Effector memory CD4-positive, alpha-beta T cell (primary cell): ENCODE data around the gene POLA2.
"Not testable (repeated sequence)": the region's sequence is repeated elsewhere in the genome, so short reads cannot be mapped to it uniquely, and the experiment has no call there.

Experiments used
- DNase-seq, 3 donors: peaks; one replicate each; pipeline ENCODE4 v3.0.0-alpha.2; 2020
- H3K27ac ChIP-seq: 2 replicates; pipeline ENCODE4 v1.7.0; 2013; ENCODE audit warnings: mild to moderate bottlenecking, low read length, moderate library complexity; ENCODE audit not compliant: insufficient read depth, poor library complexity, severe bottlenecking
- H3K27me3 ChIP-seq: replicated peaks from 2 replicates; pipeline ENCODE4 v1.7.0; 2013; ENCODE audit warnings: mild to moderate bottlenecking, low read length; ENCODE audit not compliant: insufficient read depth, control insufficient read depth, poor library complexity, severe bottlenecking
- H3K36me3 ChIP-seq: 2 replicates; pipeline ENCODE4 v1.7.0; 2013; ENCODE audit warnings: mild to moderate bottlenecking, low read length, moderate library complexity; ENCODE audit not compliant: control insufficient read depth, insufficient read depth
- H3K4me1 ChIP-seq: 2 replicates; pipeline ENCODE4 v1.7.0; 2013; ENCODE audit warnings: low read length, mild to moderate bottlenecking; ENCODE audit not compliant: control insufficient read depth, insufficient read depth, poor library complexity, severe bottlenecking
- H3K4me3 ChIP-seq: 2 replicates; pipeline ENCODE4 v1.7.0; 2013; ENCODE audit warnings: low read length, low read depth, mild to moderate bottlenecking; ENCODE audit not compliant: insufficient read depth, poor library complexity, severe bottlenecking
- H3K9me3 ChIP-seq: 2 replicates; pipeline ENCODE4 v1.7.0; 2013; ENCODE audit warnings: mild to moderate bottlenecking, low read length, moderate library complexity; ENCODE audit not compliant: control insufficient read depth

Gene POLA2

DNA sequence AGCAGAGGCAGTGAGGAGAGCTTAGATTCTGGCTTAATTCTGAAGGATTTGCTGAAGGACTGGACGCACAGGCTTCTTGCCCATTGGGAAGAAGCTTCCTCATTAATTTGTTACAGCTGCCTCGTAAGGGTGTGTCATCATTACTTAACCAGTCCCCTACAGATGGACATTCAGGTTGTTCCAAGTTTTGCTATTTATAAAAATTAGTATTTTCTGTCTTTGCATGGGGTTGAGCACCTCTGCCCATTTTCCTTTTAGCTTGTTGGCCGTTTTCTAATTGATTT is 41.9 kb upstream of the POLA2 start:
- DNase-seq = no peak
- H3K27me3 ChIP-seq = no peaks in the 10 kb centered on the region
- no peaks in the 10 kb centered on the region for H3K9me3 ChIP-seq
- no peak overlapping the region for H3K27ac ChIP-seq
- no peaks in the 10 kb centered on the region for H3K36me3 ChIP-seq
- H3K4me3 ChIP-seq = no peak overlapping the region
- H3K4me1 ChIP-seq = no peaks in the 10 kb centered on the region

DNA sequence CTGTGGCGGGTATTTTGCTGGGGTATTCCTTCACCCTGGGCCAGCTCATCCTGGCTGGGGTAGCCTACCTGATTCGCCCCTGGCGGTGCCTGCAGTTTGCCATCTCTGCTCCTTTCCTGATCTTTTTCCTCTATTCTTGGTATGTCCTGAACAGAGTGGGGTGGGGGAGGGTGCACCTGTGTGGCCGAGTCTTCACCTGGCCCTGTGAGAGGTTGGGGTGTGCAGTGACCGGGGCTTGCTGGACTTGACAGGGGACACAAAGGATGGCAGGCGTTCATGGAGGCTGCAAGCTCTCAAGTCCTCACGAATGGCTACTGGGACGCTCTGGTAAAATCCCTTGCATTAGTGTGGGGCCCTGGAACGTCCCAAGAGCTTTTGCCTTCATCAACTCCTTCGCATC is 40.7 kb upstream of the POLA2 start:
- H3K4me3 ChIP-seq = no peak overlapping the region
- no peak overlapping the region for H3K27ac ChIP-seq

DNA sequence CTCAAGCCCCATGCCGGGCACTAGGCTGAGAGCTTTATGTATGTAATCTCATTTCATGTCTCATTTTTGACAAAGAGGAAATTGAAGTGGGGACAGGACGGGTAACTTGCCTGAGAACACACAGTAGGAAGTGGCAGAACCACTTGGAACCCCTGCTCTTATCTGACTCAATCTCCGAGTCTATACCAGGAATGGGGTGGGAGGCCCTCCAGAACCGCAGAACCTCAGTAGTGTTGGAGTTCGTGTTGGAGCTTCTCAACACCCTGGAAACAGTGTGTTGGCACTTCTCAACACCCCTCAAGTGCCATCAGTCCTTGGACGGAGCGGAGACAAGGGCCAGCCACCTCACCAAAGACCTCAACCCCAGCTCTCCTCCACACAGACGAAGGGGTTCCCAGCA is 38.8 kb upstream of the POLA2 start:
- Histone ChIP-seq H3K4me1 (peaks cover 5% of the 10 kb centered on the region), H3K36me3 (no peaks in the 10 kb centered on the region), H3K4me3 (no peak overlapping the region), H3K9me3 (no peaks in the 10 kb centered on the region), H3K27ac (no peak overlapping the region), H3K27me3 (no peaks in the 10 kb centered on the region)
- DNase-seq = no peak

More for the DNA sequence above, 40.7 kb upstream of the POLA2 start:
- no peaks in the 10 kb centered on the region for H3K9me3 ChIP-seq
- H3K4me1 ChIP-seq = peaks cover 5% of the 10 kb centered on the region
- H3K27me3 ChIP-seq = no peaks in the 10 kb centered on the region
- H3K36me3 ChIP-seq = no peaks in the 10 kb centered on the region
- no peak for DNase-seq

DNA sequence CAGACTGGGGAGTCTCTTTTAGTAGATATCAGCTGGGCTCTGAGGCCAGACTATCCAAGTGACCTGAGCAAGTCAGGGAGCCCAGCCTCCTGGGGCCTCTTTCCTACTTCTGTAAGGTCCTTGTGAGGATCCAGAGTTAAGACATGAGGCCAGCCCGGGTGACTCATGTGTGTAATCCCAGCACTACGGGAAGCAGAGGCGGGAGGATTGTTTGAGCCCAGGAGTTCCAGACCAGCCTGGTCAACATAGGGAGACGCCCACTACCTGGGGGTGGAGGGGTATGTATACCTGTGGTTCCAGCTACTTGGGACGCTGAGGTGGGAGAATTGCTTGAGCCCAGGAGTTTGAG is 36.9 kb upstream of the POLA2 start:
- Histone ChIP-seq H3K36me3 (no peaks in the 10 kb centered on the region), H3K4me1 (peaks cover 5% of the 10 kb centered on the region), H3K27me3 (no peaks in the 10 kb centered on the region), H3K4me3 (no peak overlapping the region), H3K27ac (no peak overlapping the region), H3K9me3 (no peaks in the 10 kb centered on the region)
- DNase-seq = no peak

DNA sequence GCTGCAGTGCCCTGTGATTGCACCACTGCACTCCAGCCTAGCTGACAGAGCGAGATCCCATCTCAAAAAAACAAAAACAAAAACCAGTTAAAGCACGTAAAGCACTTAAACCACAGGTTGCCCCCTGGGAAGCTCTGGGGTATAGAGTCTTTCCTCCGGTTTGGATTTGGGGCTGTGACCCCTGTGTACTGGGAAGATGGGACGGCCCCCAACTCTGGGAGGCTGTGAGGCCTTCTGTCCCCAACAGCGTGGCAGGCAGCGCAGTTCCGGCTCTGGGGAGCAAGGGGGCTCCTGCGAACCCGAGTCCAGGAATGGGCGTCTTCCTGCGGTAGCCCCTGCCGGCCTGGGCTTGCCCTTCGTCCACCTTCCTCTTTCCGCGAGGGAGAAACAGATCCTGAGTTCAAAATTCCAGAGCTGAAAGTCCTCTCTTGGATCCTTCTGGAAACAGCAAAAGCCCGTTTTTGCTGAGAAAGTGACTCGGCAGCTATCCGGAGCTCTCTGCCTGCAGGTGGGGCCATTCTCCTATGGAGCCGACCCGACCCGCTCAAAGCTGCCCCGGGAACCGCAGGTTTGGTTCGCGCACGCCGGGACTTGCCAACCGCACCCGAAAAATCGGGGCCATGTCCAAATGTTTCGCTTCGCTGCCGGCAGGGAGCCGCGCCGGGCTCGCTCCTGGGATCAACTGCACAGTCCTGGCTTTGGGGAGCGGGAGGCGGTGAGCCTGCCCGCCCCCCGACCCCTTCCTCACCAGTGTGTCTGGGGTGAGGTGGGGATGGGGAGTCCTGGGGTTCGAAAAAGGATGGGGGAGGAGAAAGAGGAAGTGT is 36.3 kb upstream of the POLA2 start:
- H3K4me1 ChIP-seq = peaks cover 5% of the 10 kb centered on the region
- H3K27ac ChIP-seq = no peak overlapping the region
- H3K9me3 ChIP-seq = no peaks in the 10 kb centered on the region
- H3K4me3 ChIP-seq = peak overlapping the region; percentile 24
- H3K27me3 ChIP-seq = no peaks in the 10 kb centered on the region
- H3K36me3 ChIP-seq = no peaks in the 10 kb centered on the region
- DNase-seq = peak; percentile 24 to 43 (median 28)

DNA sequence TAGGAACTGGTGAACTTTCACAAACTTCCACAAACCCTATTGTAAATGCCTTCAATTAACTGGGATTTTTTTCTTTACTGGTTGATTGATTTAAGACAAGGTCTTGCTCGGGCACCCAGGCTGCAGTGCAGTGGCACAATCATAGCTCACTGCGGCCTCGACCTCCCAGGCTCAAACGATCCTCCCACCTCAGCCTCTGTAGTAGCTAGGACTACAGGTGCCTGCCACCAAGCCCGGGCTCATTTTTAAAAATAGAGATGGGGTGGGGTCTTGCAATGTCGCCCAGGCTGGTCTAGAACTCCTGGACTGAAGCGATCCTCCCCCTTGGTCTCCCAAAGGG is 35.7 kb upstream of the POLA2 start:
- H3K27ac ChIP-seq = no peak overlapping the region
- no peaks in the 10 kb centered on the region for H3K27me3 ChIP-seq
- H3K36me3 ChIP-seq = no peaks in the 10 kb centered on the region

DNA sequence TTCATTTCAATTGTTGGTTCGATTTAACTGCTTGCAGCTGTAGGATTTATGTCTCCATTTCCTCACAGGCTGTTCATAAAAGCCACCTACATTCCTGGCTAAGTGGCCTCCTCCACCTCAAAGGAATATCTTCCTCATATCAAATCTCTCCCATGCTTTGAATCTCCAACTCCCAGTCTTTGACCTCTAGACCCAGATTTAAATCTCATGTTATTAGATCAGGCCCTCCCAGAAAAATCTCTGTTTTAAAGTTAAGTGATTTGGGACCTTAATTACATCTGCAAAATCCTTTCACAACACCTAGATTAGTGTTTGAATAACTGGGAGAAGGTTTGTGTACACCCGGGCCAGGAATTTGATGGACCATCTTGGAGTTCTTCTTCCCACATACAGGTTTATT is 33.9 kb upstream of the POLA2 start:
- H3K4me3 ChIP-seq = no peak overlapping the region
- no peak overlapping the region for H3K27ac ChIP-seq
- H3K36me3 ChIP-seq = no peaks in the 10 kb centered on the region
- no peak for DNase-seq
- H3K9me3 ChIP-seq = no peaks in the 10 kb centered on the region
- no peaks in the 10 kb centered on the region for H3K27me3 ChIP-seq
- peaks cover 5% of the 10 kb centered on the region for H3K4me1 ChIP-seq

More for the DNA sequence above, 35.7 kb upstream of the POLA2 start:
- H3K4me3 ChIP-seq = peak overlapping the region; percentile 24
- no peak for DNase-seq
- H3K4me1 ChIP-seq = peaks cover 5% of the 10 kb centered on the region
- H3K9me3 ChIP-seq = no peaks in the 10 kb centered on the region

DNA sequence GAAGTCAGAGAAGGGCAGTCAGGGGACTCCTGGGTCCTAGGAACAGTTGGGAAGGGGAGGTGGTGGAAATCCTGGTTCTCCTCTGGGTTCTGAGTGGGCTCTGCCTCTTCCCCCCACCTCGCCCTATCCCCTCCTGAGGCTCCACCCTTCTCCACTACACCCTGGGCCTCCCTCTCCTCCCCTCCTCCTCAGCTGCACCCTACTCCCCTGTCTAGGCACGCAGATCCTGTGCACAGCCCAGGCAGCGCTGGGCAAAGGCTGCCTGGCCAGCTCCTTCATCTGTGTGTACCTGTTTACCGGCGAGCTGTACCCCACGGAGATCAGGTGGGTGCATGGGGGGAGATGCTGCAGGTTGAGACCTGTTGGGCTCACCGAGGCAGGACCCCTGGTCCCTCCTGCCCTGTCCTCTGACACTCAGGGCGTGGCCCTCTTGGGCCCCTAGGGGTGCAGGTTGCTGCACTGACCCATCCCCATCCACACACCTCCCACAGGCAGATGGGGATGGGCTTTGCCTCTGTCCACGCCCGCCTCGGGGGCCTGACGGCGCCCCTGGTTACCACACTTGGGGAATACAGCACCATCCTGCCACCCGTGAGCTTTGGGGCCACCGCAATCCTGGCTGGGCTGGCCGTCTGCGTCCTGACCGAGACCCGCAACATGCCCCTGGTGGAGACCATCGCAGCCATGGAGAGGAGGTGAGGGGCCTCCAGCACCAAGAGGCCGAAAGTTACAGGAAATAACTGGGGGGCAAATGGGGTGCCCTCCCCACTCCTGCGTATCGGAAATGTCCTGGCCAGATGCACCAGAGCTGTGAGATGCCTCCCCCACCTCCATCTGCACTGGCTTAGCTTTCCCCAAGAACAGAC is 25.3 kb upstream of the POLA2 start:
- DNase-seq = no peak

DNA sequence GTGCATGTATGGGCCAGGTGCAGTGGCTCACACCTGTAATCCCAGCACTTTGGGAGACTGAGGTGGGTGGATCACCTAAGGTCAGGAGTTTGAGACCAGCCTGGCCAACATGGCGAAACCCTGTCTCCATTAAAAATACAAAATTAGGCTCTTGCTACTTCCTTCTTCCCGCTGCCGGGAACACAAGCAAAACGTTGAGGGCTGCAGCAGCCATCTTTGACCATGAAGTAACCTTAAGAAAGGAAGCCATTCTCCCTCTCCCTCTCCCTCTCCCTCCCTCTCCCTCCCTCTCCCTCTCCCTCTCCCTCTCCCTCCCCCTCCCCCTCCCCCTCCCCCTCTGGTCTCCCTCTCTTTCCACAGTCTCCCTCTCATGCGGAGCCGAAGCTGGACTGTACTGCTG is 23.5 kb upstream of the POLA2 start:
- not testable (repeated sequence) for H3K4me3 ChIP-seq, H3K27ac ChIP-seq, H3K27me3 ChIP-seq, H3K36me3 ChIP-seq, H3K4me1 ChIP-seq, DNase-seq, H3K9me3 ChIP-seq

More for the DNA sequence above, 25.3 kb upstream of the POLA2 start:
- Histone ChIP-seq H3K9me3 (no peaks in the 10 kb centered on the region), H3K4me3 (no peak overlapping the region), H3K36me3 (no peaks in the 10 kb centered on the region), H3K4me1 (no peaks in the 10 kb centered on the region), H3K27ac (no peak overlapping the region), H3K27me3 (no peaks in the 10 kb centered on the region)

DNA sequence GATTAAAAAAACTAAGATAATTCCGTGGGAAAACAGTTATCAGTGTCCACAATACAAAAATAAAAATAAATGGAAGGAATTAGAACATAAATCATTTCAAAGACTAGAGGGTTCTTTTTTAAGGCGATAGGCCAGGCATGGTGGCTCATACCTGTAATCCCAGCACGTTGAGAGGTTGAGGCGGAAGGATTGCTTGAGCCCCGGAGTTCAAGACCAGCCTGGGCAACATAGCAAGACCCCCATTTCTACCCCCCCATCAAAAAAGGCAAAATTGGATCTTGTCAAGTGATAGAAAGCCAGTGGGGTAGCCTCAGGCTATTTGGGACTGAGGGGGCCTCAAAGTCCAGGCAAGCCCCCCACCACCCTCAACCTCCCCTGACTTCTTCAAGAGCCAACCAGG is 20.6 kb upstream of the POLA2 start:
- no peak for DNase-seq
- H3K4me3 ChIP-seq = no peak overlapping the region

More for the DNA sequence above, 20.6 kb upstream of the POLA2 start:
- Histone ChIP-seq H3K9me3 (no peaks in the 10 kb centered on the region), H3K27ac (no peak overlapping the region), H3K36me3 (no peaks in the 10 kb centered on the region), H3K4me1 (no peaks in the 10 kb centered on the region), H3K27me3 (no peaks in the 10 kb centered on the region)
